HL-60 (cell line): ENCODE results near the gene PPCS.

ENCODE experiments used
- CTCF ChIP-seq: IDR thresholded peaks from one replicate; pipeline ENCODE4 v1.5.1; 2011; ENCODE audit warnings: low read length, control low read depth, inconsistent platforms; ENCODE audit not compliant: insufficient read depth
- GABPA ChIP-seq: IDR thresholded peaks from 2 replicates; pipeline ENCODE4 v1.6.1; 2012; ENCODE audit warnings: low read depth
- POLR2AphosphoS5 ChIP-seq: IDR thresholded peaks from 2 replicates; pipeline ENCODE4 v1.6.1; 2012; ENCODE audit warnings: low read depth
- REST ChIP-seq: IDR thresholded peaks from 2 replicates; pipeline ENCODE4 v1.6.1; 2012; ENCODE audit warnings: low read depth; ENCODE audit not compliant: insufficient replicate concordance

GRCh38 chr1:42433369-42433768 is 23.0 kb upstream of the PPCS start:
- TF ChIP-seq REST: no peak
- TF ChIP-seq CTCF: no peak
- TF ChIP-seq POLR2AphosphoS5: no peak
- TF ChIP-seq GABPA: no peak
